PC-3 (cell line): ENCODE data around the gene VSIG10. TPM values are rescaled to one million over a fixed set of nuclear protein-coding genes. Genes with fewer than 3 reads are reported as not detected.

ENCODE experiments used
- ATAC-seq: fragments of 200-7000 bp; cut with Tn5 transposase; 2 replicates; pipeline ENCODE4 v1.9.1; 2020; ENCODE audit warnings: mild to moderate bottlenecking, moderate library complexity
- BruUV-seq: library from RNA; stranded (reverse); fragments of 400-500 nt; replicated peaks from 2 replicates; lab custom pipeline; 2021; lab: Mats Ljungman, UMichigan
- CTCF ChIA-PET: fragments of 300-600 bp; sonication (Branson Sonifier 250); formaldehyde crosslinking; loops from one replicate; lab custom pipeline; 2022; ENCODE audit warnings: antibody characterized with exemption; lab: Charles Lee
- POLR2A ChIA-PET: fragments of 300-600 bp; sonication (Branson Sonifier 250); formaldehyde crosslinking; loops from one replicate; lab custom pipeline; 2022; ENCODE audit warnings: antibody characterized with exemption; ENCODE audit not compliant: unreplicated experiment; lab: Charles Lee
- DNase-seq: peaks from one replicate; pipeline ENCODE4 v3.0.0-alpha.2; 2015
- H2AFZ ChIP-seq: fragments of 300-600 bp; sonication (generic); 2 replicates; pipeline ENCODE4 v1.6.0; 2016; ENCODE audit warnings: antibody characterized with exemption, low read length
- H3F3A ChIP-seq: fragments of 300-600 bp; sonication (generic); one replicate; pipeline ENCODE4 v1.6.0; 2017; ENCODE audit warnings: antibody characterized with exemption, low read length, control low read depth, mild to moderate bottlenecking; ENCODE audit not compliant: unreplicated experiment
- H3K27ac ChIP-seq: fragments of 300-600 bp; sonication (generic); 2 replicates; pipeline ENCODE4 v1.5.1; 2016; ENCODE audit warnings: mild to moderate bottlenecking, low read length
- H3K27me3 ChIP-seq: fragments of 300-600 bp; sonication (generic); 2 replicates; pipeline ENCODE4 v1.6.1; 2016; ENCODE audit warnings: low read length, mixed read lengths
- H3K36me3 ChIP-seq: fragments of 300-600 bp; sonication (generic); 2 replicates; pipeline ENCODE4 v1.6.1; 2016; ENCODE audit warnings: low read depth, mixed run types, low read length, mixed read lengths
- H3K4me1 ChIP-seq: fragments of 300-600 bp; sonication (generic); 2 replicates; pipeline ENCODE4 v1.5.1; 2016; ENCODE audit warnings: low read length; ENCODE audit not compliant: insufficient read depth
- H3K4me2 ChIP-seq: fragments of 300-600 bp; sonication (generic); 2 replicates; pipeline ENCODE4 v1.6.0; 2016; ENCODE audit warnings: low read length
- H3K4me3 ChIP-seq: fragments of 300-600 bp; sonication (generic); 2 replicates; pipeline ENCODE4 v1.5.1; 2016; ENCODE audit warnings: mild to moderate bottlenecking, low read length, mixed read lengths
- H3K79me2 ChIP-seq: fragments of 300-600 bp; sonication (generic); 2 replicates; pipeline ENCODE4 v1.6.1; 2017; ENCODE audit warnings: low read length, mixed read lengths
- H3K9ac ChIP-seq: fragments of 300-600 bp; sonication (generic); 2 replicates; pipeline ENCODE4 v1.6.0; 2016; ENCODE audit warnings: mild to moderate bottlenecking, low read length
- H3K9me2 ChIP-seq: fragments of 300-600 bp; sonication (generic); replicated peaks from 2 replicates; pipeline ENCODE4 v1.6.1; 2016; ENCODE audit warnings: mixed run types, low read length, mixed read lengths
- H3K9me3 ChIP-seq: fragments of 300-600 bp; sonication (generic); 2 replicates; pipeline ENCODE4 v1.6.1; 2016; ENCODE audit warnings: low read length, mixed read lengths
- H4K20me1 ChIP-seq: fragments of 300-600 bp; sonication (generic); 2 replicates; pipeline ENCODE4 v1.6.1; 2016; ENCODE audit warnings: low read length, mixed read lengths
- EZH2 ChIP-seq: fragments of 300-600 bp; sonication (generic); IDR thresholded peaks from one replicate; pipeline ENCODE4 v1.6.1; 2017; ENCODE audit warnings: antibody characterized with exemption, mild to moderate bottlenecking, low read length; ENCODE audit not compliant: unreplicated experiment
- EZH2phosphoT487 ChIP-seq: fragments of 300-600 bp; sonication (generic); IDR thresholded peaks from 2 replicates; pipeline ENCODE4 v1.6.1; 2018; ENCODE audit warnings: mild to moderate bottlenecking, antibody characterized with exemption, low read length, borderline replicate concordance
- intact Hi-C: fragments of 100-400 bp; cut with micrococcal nuclease; formaldehyde crosslinking; loops from 2 replicates; pipeline ENCODE4 v1.9.0; 2023
- total RNA-seq: library from RNA; depleted of rRNA; stranded (reverse); fragments of >200 nt; gene quantifications from 2 replicates; pipeline ENCODE4 v1.2.3, GENCODE V29; 2014
- TF ChIP-seq, protein P1 (sequence below): fragments of 300-600 bp; sonication (generic); conservative IDR thresholded peaks from 2 replicates; pipeline ENCODE4 v1.5.1; 2017; ENCODE audit warnings: antibody characterized with exemption, low read depth, mild to moderate bottlenecking, low read length

Gene VSIG10
- total RNA-seq, 1 experiment from 2014 or later, result 60.8 TPM

DNA sequence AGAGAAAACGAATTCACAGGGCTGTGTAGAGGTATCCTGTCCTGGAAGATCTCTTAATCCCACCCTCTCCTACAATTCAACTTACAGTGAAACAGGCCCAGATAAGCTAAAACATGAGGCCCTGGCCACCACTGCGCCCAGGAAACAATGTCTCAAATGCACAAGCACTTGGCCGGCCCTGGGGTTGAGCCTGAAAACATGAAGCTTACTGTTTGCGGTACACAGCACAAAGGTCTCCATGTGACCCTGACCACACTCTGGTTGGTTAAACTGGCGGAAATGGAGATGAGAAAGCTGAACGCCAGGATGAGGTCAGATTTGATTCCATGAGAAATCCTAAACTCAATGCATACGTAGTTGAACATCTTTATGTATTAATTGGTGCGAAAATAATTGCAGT, 59.2 kb downstream of the VSIG10 start:
- no peak overlapping the region for H3K27ac ChIP-seq
- peaks cover 47% of the 10 kb centered on the region for H3K36me3 ChIP-seq
- H3K4me3 ChIP-seq, result no peak overlapping the region
- no peak overlapping the region for H3K4me2 ChIP-seq
- H3K9me2 ChIP-seq, result no peaks in the 10 kb centered on the region
- H3K4me1 ChIP-seq, result no peaks in the 10 kb centered on the region
- DNase-seq, result no peak
- H3K79me2 ChIP-seq, result 0 out of 2 replicates have a peak, but pooled peaks cover 12% of the 10 kb centered on the region
- intact Hi-C loops, result no loop called here
- H3K9me3 ChIP-seq, result no peaks in the 10 kb centered on the region
- ChIA-PET POLR2A (no interaction called here), CTCF (no interaction called here)
- ATAC-seq, result no peak
- no peak overlapping the region for H2AFZ ChIP-seq
- TF ChIP-seq EZH2, result no peak
- no peak for TF ChIP-seq EZH2phosphoT487
- H3K9ac ChIP-seq, result no peak overlapping the region
- H3K27me3 ChIP-seq, result no peaks in the 10 kb centered on the region
- H3F3A ChIP-seq, result no peaks in the 10 kb centered on the region
- H4K20me1 ChIP-seq, result no peaks in the 10 kb centered on the region
- no TSS peak for BruUV-seq

DNA sequence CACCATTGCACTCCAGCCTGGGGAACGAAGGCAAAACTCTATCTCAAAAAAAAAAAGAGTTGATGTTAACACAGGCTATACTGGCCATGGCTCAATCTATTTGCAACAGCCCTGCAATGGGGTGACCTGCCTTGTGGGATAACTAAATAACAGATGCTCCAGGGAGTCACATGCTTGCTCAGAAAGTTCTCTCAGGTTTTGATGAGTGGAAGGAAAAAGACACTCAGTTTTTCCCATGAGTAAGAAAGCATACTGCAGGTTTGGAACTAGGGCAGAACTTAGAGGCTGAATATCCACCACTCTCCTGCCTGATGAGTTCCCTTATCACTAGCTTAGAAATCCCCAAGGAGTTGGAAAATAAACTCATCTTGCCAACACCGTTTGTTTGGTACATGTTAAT, 59.7 kb downstream of the VSIG10 start:
- ATAC-seq (no peak), DNase-seq (no peak)
- POLR2A ChIA-PET, result no interaction called here
- Histone ChIP-seq H4K20me1 (no peaks in the 10 kb centered on the region), H3K27ac (no peak overlapping the region), H3K36me3 (peaks cover 47% of the 10 kb centered on the region), H3K27me3 (no peaks in the 10 kb centered on the region), H2AFZ (no peak overlapping the region), H3K4me2 (no peak overlapping the region), H3K79me2 (0 out of 2 replicates have a peak, but pooled peaks cover 11% of the 10 kb centered on the region), H3K9me2 (no peaks in the 10 kb centered on the region), H3K4me3 (no peak overlapping the region), H3K4me1 (no peaks in the 10 kb centered on the region), H3K9me3 (no peaks in the 10 kb centered on the region), H3K9ac (no peak overlapping the region), H3F3A (no peaks in the 10 kb centered on the region)
- CTCF ChIA-PET, result no interaction called here
- TF ChIP-seq EZH2phosphoT487, result no peak
- TF ChIP-seq, protein P1, sequence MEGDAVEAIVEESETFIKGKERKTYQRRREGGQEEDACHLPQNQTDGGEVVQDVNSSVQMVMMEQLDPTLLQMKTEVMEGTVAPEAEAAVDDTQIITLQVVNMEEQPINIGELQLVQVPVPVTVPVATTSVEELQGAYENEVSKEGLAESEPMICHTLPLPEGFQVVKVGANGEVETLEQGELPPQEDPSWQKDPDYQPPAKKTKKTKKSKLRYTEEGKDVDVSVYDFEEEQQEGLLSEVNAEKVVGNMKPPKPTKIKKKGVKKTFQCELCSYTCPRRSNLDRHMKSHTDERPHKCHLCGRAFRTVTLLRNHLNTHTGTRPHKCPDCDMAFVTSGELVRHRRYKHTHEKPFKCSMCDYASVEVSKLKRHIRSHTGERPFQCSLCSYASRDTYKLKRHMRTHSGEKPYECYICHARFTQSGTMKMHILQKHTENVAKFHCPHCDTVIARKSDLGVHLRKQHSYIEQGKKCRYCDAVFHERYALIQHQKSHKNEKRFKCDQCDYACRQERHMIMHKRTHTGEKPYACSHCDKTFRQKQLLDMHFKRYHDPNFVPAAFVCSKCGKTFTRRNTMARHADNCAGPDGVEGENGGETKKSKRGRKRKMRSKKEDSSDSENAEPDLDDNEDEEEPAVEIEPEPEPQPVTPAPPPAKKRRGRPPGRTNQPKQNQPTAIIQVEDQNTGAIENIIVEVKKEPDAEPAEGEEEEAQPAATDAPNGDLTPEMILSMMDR, result no peak
- no peak for TF ChIP-seq EZH2
- intact Hi-C loops, result no loop called here
- BruUV-seq, result no TSS peak

DNA sequence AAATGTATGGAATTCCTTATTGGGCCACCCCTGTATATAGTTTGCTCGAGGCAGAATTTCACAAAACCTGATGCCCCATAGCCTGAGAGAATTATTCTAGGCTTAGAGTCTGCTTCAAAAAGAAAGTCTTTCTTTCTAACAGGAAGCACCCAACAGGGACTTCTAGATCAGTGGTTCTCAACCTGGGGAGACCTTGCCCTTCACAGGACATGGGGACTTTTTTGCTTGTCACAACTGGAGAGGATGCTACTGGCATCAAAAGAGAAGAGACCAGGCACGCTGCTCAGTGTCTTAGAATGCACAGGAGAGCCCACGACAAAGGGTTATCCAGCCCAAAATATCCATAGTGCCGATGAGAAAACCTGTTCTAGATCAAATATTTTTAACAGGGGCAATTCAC, 61.7 kb downstream of the VSIG10 start:
- H3K9me3 ChIP-seq, result no peaks in the 10 kb centered on the region
- peaks cover 6% of the 10 kb centered on the region; the same call in 1 of the 2 replicates for H3K4me1 ChIP-seq
- H3K36me3 ChIP-seq, result peaks cover 52% of the 10 kb centered on the region
- no peak overlapping the region for H3K9ac ChIP-seq
- H3K4me3 ChIP-seq, result no peak overlapping the region
- no peak overlapping the region for H2AFZ ChIP-seq
- TF ChIP-seq EZH2phosphoT487 (no peak), EZH2 (no peak)
- TF ChIP-seq, protein P1, result no peak
- no peak overlapping the region for H3K4me2 ChIP-seq
- DNase-seq (no peak), ATAC-seq (no peak)
- intact Hi-C loops, result no loop called here
- no TSS peak for BruUV-seq
- ChIA-PET POLR2A (no interaction called here), CTCF (no interaction called here)
- H4K20me1 ChIP-seq, result no peaks in the 10 kb centered on the region
- H3K9me2 ChIP-seq, result no peaks in the 10 kb centered on the region
- H3K79me2 ChIP-seq, result no peaks in the 10 kb centered on the region
- H3K27ac ChIP-seq, result no peak overlapping the region
- no peaks in the 10 kb centered on the region for H3K27me3 ChIP-seq
- H3F3A ChIP-seq, result no peaks in the 10 kb centered on the region
